ENCODE data around the gene TP53RK. TPM values are rescaled to one million over a fixed set of nuclear protein-coding genes. Genes with fewer than 3 reads are reported as not detected.

Gene TP53RK
- total and polyA plus RNA-seq, 2 donors (not counting 1 experiment from before 2014, with no cell fraction given): 3.1 to 22.5 TPM

GRCh38 chr20:46701986-46702385 lies 12.7 kb upstream of the TP53RK start:
- H3K79me2 ChIP-seq (ENCODE audit: control insufficient read depth, insufficient read depth, low read length): no peaks in the 10 kb centered on the region
- peaks cover 1 to 9% (median 2%) of the 10 kb centered on the region in 3 donors for H3K9me3 ChIP-seq (ENCODE audit: control extremely low read depth in 1 of 3, control insufficient read depth in 2 of 3, insufficient read depth in 1 of 3, low read length in 2 of 3)
- no peak for ATAC-seq (ENCODE audit: low read depth)
- H3K27me3 Mint-ChIP-seq: peaks cover 46% of the 10 kb centered on the region
- H3K4me3 Mint-ChIP-seq: no peak overlapping the region
- no peak overlapping the region for H3K4me3 ChIP-seq (ENCODE audit: control extremely low read depth in 1 of 5, extremely low read depth in 1 of 5, insufficient read depth in 1 of 5, low read depth in 2 of 5, low read length in 4 of 5)
- no peak overlapping the region for H3K4me2 ChIP-seq (replicated peaks; ENCODE audit: low read depth, low read length, poor library complexity, severe bottlenecking)
- no peak for DNase-seq
- no peaks in the 10 kb centered on the region for H4K20me1 ChIP-seq (ENCODE audit: control insufficient read depth, insufficient read depth, low read length, poor library complexity, severe bottlenecking)
- peaks cover 2% of the 10 kb centered on the region for H3K9me3 Mint-ChIP-seq (ENCODE audit: insufficient read depth)
- no peak overlapping the region for H3K9ac ChIP-seq (ENCODE audit: low read length)
- ChIA-PET CTCF (interaction anchor here (0.7 kb wide), 1 partner anchor 183 kb away, joined by 3 read pairs; no protein-coding TSS in a partner anchor), POLR2A (no interaction called here)
- H3K4me1 ChIP-seq (ENCODE audit: control insufficient read depth in 2 of 2, insufficient read depth in 2 of 2, low read length in 2 of 2): no peaks in the 10 kb centered on the region
- no peaks in the 10 kb centered on the region for H3K4me1 Mint-ChIP-seq
- H3K27ac ChIP-seq (ENCODE audit: low read length in 2 of 2): no peak overlapping the region
- H2AFZ ChIP-seq (ENCODE audit: insufficient read depth, low read depth, low read length, poor library complexity, severe bottlenecking): no peak overlapping the region
- peaks cover 0 to 16% (median 0%) of the 10 kb centered on the region in 4 experiments for H3K27me3 ChIP-seq (replicated peaks in 1 of 4; ENCODE audit: control extremely low read depth in 1 of 4, control insufficient read depth in 3 of 4, insufficient read depth in 4 of 4, low read length in 3 of 4)
- intact Hi-C loops (cut with micrococcal nuclease): no loop called here
- H3K36me3 ChIP-seq (replicated peaks in 1 of 2; ENCODE audit: control extremely low read depth in 1 of 2, control insufficient read depth in 1 of 2, extremely low read depth in 1 of 2, insufficient read depth in 2 of 2, low read length in 1 of 2): no peaks in the 10 kb centered on the region
- WGBS (ENCODE audit: insufficient coverage): 100% methylated on average over 2 of the region's 5 CpGs
- no peak for TF ChIP-seq EZH2 (IDR thresholded peaks at IDR 0.05; ENCODE audit: borderline replicate concordance, insufficient read depth, low read depth, low read length, poor library complexity, severe bottlenecking)
- TF ChIP-seq, protein P1, sequence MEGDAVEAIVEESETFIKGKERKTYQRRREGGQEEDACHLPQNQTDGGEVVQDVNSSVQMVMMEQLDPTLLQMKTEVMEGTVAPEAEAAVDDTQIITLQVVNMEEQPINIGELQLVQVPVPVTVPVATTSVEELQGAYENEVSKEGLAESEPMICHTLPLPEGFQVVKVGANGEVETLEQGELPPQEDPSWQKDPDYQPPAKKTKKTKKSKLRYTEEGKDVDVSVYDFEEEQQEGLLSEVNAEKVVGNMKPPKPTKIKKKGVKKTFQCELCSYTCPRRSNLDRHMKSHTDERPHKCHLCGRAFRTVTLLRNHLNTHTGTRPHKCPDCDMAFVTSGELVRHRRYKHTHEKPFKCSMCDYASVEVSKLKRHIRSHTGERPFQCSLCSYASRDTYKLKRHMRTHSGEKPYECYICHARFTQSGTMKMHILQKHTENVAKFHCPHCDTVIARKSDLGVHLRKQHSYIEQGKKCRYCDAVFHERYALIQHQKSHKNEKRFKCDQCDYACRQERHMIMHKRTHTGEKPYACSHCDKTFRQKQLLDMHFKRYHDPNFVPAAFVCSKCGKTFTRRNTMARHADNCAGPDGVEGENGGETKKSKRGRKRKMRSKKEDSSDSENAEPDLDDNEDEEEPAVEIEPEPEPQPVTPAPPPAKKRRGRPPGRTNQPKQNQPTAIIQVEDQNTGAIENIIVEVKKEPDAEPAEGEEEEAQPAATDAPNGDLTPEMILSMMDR (IDR thresholded peaks at IDR 0.05): no peak
- H3K27ac Mint-ChIP-seq: no peak overlapping the region

DNA sequence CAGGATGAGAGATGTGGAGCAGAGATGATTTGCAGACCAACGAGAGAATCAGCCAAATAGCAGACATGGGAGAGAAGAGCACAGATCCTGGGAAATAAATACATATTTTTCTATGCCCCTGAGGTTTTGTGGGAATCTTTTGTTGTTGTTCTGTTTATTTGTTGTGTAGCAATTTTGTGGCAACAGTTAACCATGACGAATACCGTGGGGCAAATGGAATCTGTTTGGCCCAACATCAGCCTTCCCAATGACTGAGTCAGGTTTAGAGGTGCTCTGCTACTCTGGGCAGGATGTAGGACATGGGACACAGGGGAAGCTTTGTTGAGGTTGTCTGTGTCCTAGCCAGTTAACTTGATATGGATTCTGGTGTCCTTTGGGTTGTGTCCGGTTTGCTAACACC lies 12.3 kb upstream of the TP53RK start:
- Histone ChIP-seq H3K4me2 (replicated peaks; ENCODE audit: low read depth, low read length, poor library complexity, severe bottlenecking) (no peak overlapping the region), H3K4me3 (ENCODE audit: control extremely low read depth in 1 of 5, extremely low read depth in 1 of 5, insufficient read depth in 1 of 5, low read depth in 2 of 5, low read length in 4 of 5) (no peak overlapping the region), H2AFZ (ENCODE audit: insufficient read depth, low read depth, low read length, poor library complexity, severe bottlenecking) (no peak overlapping the region), H3K9me3 (ENCODE audit: control extremely low read depth in 1 of 3, control insufficient read depth in 2 of 3, insufficient read depth in 1 of 3, low read length in 2 of 3) (peaks cover 1 to 8% (median 2%) of the 10 kb centered on the region in 3 donors), H3K27ac (ENCODE audit: low read length in 2 of 2) (no peak overlapping the region), H3K27me3 (replicated peaks in 1 of 4; ENCODE audit: control extremely low read depth in 1 of 4, control insufficient read depth in 3 of 4, insufficient read depth in 4 of 4, low read length in 3 of 4) (peaks cover 0 to 17% (median under 1%) of the 10 kb centered on the region in 4 experiments), H3K4me1 (ENCODE audit: control insufficient read depth in 2 of 2, insufficient read depth in 2 of 2, low read length in 2 of 2) (no peaks in the 10 kb centered on the region), H3K79me2 (ENCODE audit: control insufficient read depth, insufficient read depth, low read length) (no peaks in the 10 kb centered on the region), H4K20me1 (ENCODE audit: control insufficient read depth, insufficient read depth, low read length, poor library complexity, severe bottlenecking) (no peaks in the 10 kb centered on the region), H3K36me3 (replicated peaks in 1 of 2; ENCODE audit: control extremely low read depth in 1 of 2, control insufficient read depth in 1 of 2, extremely low read depth in 1 of 2, insufficient read depth in 2 of 2, low read length in 1 of 2) (no peaks in the 10 kb centered on the region), H3K9ac (ENCODE audit: low read length) (no peak overlapping the region)
- ChIA-PET CTCF (no interaction called here), POLR2A (no interaction called here)
- ATAC-seq (ENCODE audit: low read depth) (no peak), DNase-seq (no peak)
- TF ChIP-seq EZH2 (IDR thresholded peaks at IDR 0.05; ENCODE audit: borderline replicate concordance, insufficient read depth, low read depth, low read length, poor library complexity, severe bottlenecking): no peak
- TF ChIP-seq, protein P1 (IDR thresholded peaks at IDR 0.05): no peak
- Mint-ChIP-seq H3K9me3 (ENCODE audit: insufficient read depth) (peaks cover 2% of the 10 kb centered on the region), H3K27ac (no peak overlapping the region), H3K4me1 (no peaks in the 10 kb centered on the region), H3K4me3 (no peak overlapping the region), H3K27me3 (peaks cover 46% of the 10 kb centered on the region)
- intact Hi-C loops (cut with micrococcal nuclease): no loop called here
- 90% methylated on average over 4 of the region's 4 CpGs for WGBS (ENCODE audit: insufficient coverage)

Data from B cell (primary cell).